HG02610 (cell line): ENCODE measurements around the gene DBNL.

Experiments
- ATAC-seq: cut with Tn5 transposase; IDR thresholded peaks from one replicate; pipeline ENCODE4 v1.9.1; 2021; ENCODE audit warnings: mild to moderate bottlenecking, moderate library complexity; ENCODE audit not compliant: unreplicated experiment

The DBNL gene

GRCh38 chr7:44108768-44109750, 64.6 kb downstream of the DBNL start:
- ATAC-seq = no peak

DNA sequence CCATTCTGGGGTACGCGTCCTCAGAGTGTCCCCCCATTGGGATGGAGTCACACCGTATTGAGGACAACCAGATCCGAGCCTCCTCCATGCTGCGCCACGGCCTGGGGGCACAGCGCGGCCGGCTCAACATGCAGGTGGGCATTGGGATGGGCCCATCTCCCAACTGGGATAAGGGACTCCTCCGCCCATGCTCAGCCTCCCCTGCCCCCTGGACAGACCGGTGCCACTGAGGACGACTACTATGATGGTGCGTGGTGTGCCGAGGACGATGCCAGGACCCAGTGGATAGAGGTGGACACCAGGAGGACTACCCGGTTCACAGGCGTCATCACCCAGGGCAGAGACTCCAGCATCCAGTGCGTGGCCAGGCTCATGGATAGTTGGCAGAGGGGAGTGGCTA, 65.5 kb downstream of the DBNL start:
- no peak for ATAC-seq

DNA sequence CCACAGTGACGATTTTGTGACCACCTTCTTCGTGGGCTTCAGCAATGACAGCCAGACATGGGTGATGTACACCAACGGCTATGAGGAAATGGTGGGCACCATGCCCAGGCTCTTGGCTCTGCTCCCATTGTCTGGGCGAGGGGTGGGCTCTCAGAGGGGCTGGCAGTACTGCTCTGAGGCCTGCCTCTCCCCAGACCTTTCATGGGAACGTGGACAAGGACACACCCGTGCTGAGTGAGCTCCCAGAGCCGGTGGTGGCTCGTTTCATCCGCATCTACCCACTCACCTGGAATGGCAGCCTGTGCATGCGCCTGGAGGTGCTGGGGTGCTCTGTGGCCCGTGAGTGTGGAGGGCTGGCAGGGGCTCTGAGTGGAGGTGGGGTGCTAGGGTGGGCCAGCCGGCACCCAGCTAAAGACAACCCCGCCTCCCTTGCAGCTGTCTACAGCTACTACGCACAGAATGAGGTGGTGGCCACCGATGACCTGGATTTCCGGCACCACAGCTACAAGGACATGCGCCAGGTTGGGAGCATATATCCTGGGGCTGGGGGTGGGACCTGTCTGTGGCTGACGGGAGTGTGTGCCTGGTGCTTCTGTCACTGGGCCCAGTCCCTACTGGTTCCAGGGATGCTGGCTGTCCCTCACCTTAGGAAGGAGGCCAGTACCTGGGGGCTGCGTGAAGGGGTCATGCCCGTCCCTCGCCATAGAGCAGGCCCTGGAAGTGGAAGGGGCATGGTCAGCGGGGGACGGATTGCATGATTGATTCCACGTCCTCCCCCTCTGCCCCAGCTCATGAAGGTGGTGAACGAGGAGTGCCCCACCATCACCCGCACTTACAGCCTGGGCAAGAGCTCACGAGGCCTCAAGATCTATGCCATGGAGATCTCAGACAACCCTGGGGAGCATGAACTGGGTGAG, 66.5 kb downstream of the DBNL start:
- no peak for ATAC-seq
